Panc1 (cell line): Measurements from ENCODE around the gene GAGE12D.
"Not testable (repeated sequence)": the region's sequence is repeated elsewhere in the genome, so short reads cannot be mapped to it uniquely, and the experiment has no call there.

Experiments used
- CTCF ChIP-seq: fragments of 450-650 bp; IDR thresholded peaks from 2 replicates; pipeline ENCODE4 v1.5.1; 2017; ENCODE audit warnings: mild to moderate bottlenecking
- POLR2AphosphoS5 ChIP-seq: IDR thresholded peaks from 2 replicates; pipeline ENCODE4 v1.6.1; 2012; ENCODE audit warnings: mild to moderate bottlenecking, low read depth, low read length, moderate library complexity
- SIN3A ChIP-seq: IDR thresholded peaks from 2 replicates; pipeline ENCODE4 v1.6.1; 2012; ENCODE audit warnings: low read depth, mild to moderate bottlenecking, low read length, moderate library complexity, borderline replicate concordance; ENCODE audit not compliant: insufficient read depth

DNA sequence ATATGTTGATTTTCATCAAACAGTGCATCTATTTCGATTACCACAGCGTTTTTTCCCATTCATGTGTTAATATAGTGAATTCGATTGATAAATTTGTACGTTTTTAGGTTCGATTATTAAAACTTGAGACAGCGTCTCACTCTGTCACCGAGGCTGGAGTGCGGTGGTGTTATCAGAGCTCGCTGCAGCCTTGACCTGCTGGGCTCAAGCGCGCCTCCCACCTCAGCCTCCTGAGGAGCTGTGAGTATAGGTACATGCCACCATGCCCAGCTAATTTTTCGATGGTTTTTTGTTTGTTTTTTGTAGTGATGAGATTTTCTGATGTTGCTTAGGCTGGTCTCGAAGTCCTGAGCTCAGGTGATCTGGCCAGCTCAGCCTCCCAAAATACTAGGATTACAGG lies 27.6 kb downstream of the GAGE12D start:
- not testable (repeated sequence) for TF ChIP-seq POLR2AphosphoS5, CTCF, SIN3A
